8988T (cell line): ENCODE results near the gene ANO8.
"Not testable (repeated sequence)": the region's sequence is repeated elsewhere in the genome, so short reads cannot be mapped to it uniquely, and the experiment has no call there.

Source experiments
- DNase-seq: peaks from one replicate; pipeline ENCODE4 v3.0.0; 2011

ANO8 gene

GRCh38 chr19:17309198-17309964, 25.3 kb downstream of the ANO8 start, which contains the start of gene DDA1:
DDA1 (plus strand) TSS chr19:17309563; CDS start chr19:17309655, 92 bp downstream.
- peak; percentile 94 for DNase-seq

GRCh38 chr19:17307876-17308377, 26.7 kb downstream of the ANO8 start:
- no peak for DNase-seq

- no peak for DNase-seq
Measured at GRCh38 chr19:17306285-17306714, 28.4 kb downstream of the ANO8 start.

GRCh38 chr19:17305517-17306284, 29.0 kb downstream of the ANO8 start, which contains the start of gene MRPL34:
MRPL34 (plus strand) TSS chr19:17305872; CDS start chr19:17305893, 21 bp downstream.
- DNase-seq = peak; percentile 70

GRCh38 chr19:17305216-17305516, 29.5 kb downstream of the ANO8 start:
- DNase-seq = no peak

- no peak for DNase-seq
Measured at GRCh38 chr19:17304386-17305215, 30.1 kb downstream of the ANO8 start.

- DNase-seq = no peak
Measured at GRCh38 chr19:17303940-17304267, 30.8 kb downstream of the ANO8 start.

GRCh38 chr19:17303167-17303939, 31.3 kb downstream of the ANO8 start, which contains the start of gene ABHD8:
ABHD8 (minus strand) TSS chr19:17303425; CDS start chr19:17301616, 1,809 bp downstream.
- DNase-seq = peak; percentile 77

GRCh38 chr19:17302391-17303166, 32.1 kb downstream of the ANO8 start:
- peak; percentile 18 for DNase-seq

GRCh38 chr19:17300992-17301619, 33.5 kb downstream of the ANO8 start:
- DNase-seq = no peak

GRCh38 chr19:17296976-17297375, 37.7 kb downstream of the ANO8 start:
- no peak for DNase-seq

GRCh38 chr19:17296273-17296672, 38.4 kb downstream of the ANO8 start:
- peak; percentile 77 for DNase-seq

- not testable (repeated sequence) for DNase-seq
Measured at GRCh38 chr19:17295551-17295950, 39.1 kb downstream of the ANO8 start.

GRCh38 chr19:17294051-17294891, 40.4 kb downstream of the ANO8 start:
- peak; percentile 70 for DNase-seq

GRCh38 chr19:17293605-17294004, 41.0 kb downstream of the ANO8 start:
- no peak for DNase-seq

GRCh38 chr19:17292301-17293074, 42.2 kb downstream of the ANO8 start:
- peak; percentile 96 for DNase-seq

- peak; percentile 92 for DNase-seq
Measured at GRCh38 chr19:17289489-17289888, 45.2 kb downstream of the ANO8 start.

- no peak for DNase-seq
Measured at GRCh38 chr19:17286752-17287151, 47.9 kb downstream of the ANO8 start.

GRCh38 chr19:17286263-17286662, 48.4 kb downstream of the ANO8 start:
- DNase-seq = no peak
